Panc1 (cell line): ENCODE data around the gene USP33. TPM values are rescaled to one million over a fixed set of nuclear protein-coding genes. Genes with fewer than 3 reads are reported as not detected.
"Not testable (repeated sequence)": the region's sequence is repeated elsewhere in the genome, so short reads cannot be mapped to it uniquely, and the experiment has no call there.

Experiments used
- ATAC-seq: fragments of 200-7000 bp; cut with Tn5 transposase; 2 replicates; pipeline ENCODE4 v1.9.1; 2020; ENCODE audit warnings: mild to moderate bottlenecking, moderate library complexity
- BruUV-seq: library from RNA; stranded (reverse); fragments of 400-500 nt; replicated peaks from 2 replicates; lab custom pipeline; 2021; lab: Mats Ljungman, UMichigan
- CTCF ChIA-PET: fragments of 300-600 bp; sonication (Branson Sonifier 250); formaldehyde crosslinking; loops from one replicate; lab custom pipeline; 2022; ENCODE audit warnings: antibody characterized with exemption; lab: Charles Lee
- POLR2A ChIA-PET: fragments of 300-600 bp; sonication (Branson Sonifier 250); formaldehyde crosslinking; loops from one replicate; lab custom pipeline; 2022; ENCODE audit warnings: antibody characterized with exemption; lab: Charles Lee
- DNase-seq: peaks from one replicate; pipeline ENCODE4 v3.0.0-alpha.2; 2010; ENCODE audit warnings: low read depth, low spot score
- H3K27ac ChIP-seq: 2 replicates; pipeline ENCODE4 v1.5.1; 2011; ENCODE audit warnings: mild to moderate bottlenecking, low read length, inconsistent platforms
- H3K27me3 ChIP-seq: fragments of 200-500 bp; sonication (Bioruptor generic); 2 replicates; pipeline ENCODE4 v1.6.0; 2014; ENCODE audit warnings: low read length, inconsistent platforms; ENCODE audit not compliant: control insufficient read depth, insufficient read depth
- H3K36me3 ChIP-seq: fragments of 200-500 bp; sonication (Bioruptor generic); 2 replicates; pipeline ENCODE4 v1.5.1; 2014; ENCODE audit warnings: inconsistent platforms, mild to moderate bottlenecking, low read length, moderate library complexity; ENCODE audit not compliant: control insufficient read depth, insufficient read depth
- H3K4me1 ChIP-seq: 2 replicates; pipeline ENCODE4 v1.5.1; 2011; ENCODE audit warnings: inconsistent platforms, mild to moderate bottlenecking, low read length, moderate library complexity; ENCODE audit not compliant: control insufficient read depth, insufficient read depth
- H3K4me3 ChIP-seq, 2 experiments: 2 replicates each; pipeline ENCODE4 v1.5.1; 2011 to 2012; ENCODE audit warnings: low read depth in 2 of 2, low read length in 2 of 2, mild to moderate bottlenecking in 2 of 2, inconsistent platforms in 1 of 2, moderate library complexity in 1 of 2
- H3K9me3 ChIP-seq: fragments of 200-500 bp; sonication (Bioruptor generic); 2 replicates; pipeline ENCODE4 v1.5.1; 2014; ENCODE audit warnings: low read depth, mild to moderate bottlenecking, inconsistent platforms, low read length, moderate library complexity; ENCODE audit not compliant: control insufficient read depth, insufficient read depth
- POLR2AphosphoS5 ChIP-seq: IDR thresholded peaks from 2 replicates; pipeline ENCODE4 v1.6.1; 2012; ENCODE audit warnings: mild to moderate bottlenecking, low read depth, low read length, moderate library complexity
- SIN3A ChIP-seq: IDR thresholded peaks from 2 replicates; pipeline ENCODE4 v1.6.1; 2012; ENCODE audit warnings: low read depth, mild to moderate bottlenecking, low read length, moderate library complexity, borderline replicate concordance; ENCODE audit not compliant: insufficient read depth
- TCF7L2 ChIP-seq: IDR thresholded peaks from 2 replicates; pipeline ENCODE4 v1.6.1; 2011; ENCODE audit warnings: mild to moderate bottlenecking, low read depth, low read length, inconsistent platforms
- in situ Hi-C: cut with HindIII; loops from 2 replicates; pipeline ENCODE4 v1.10.0; 2016; ENCODE audit warnings: low sequenced_read_pairs, low pct_unique_long_range_greater_than_20kb
- intact Hi-C: fragments of 100-400 bp; cut with micrococcal nuclease; formaldehyde crosslinking; loops from one replicate; pipeline ENCODE4 v1.10.0; 2022; ENCODE audit not compliant: unreplicated experiment
- total RNA-seq: library from RNA; stranded (reverse); gene quantifications from one replicate; pipeline ENCODE4 v1.2.1, GENCODE V29; 2021; ENCODE audit not compliant: unreplicated experiment
- TF ChIP-seq, protein P1 (sequence below): fragments of 450-650 bp; IDR thresholded peaks from 2 replicates; pipeline ENCODE4 v1.5.1; 2017; ENCODE audit warnings: mild to moderate bottlenecking
- TF ChIP-seq, protein P2 (sequence below), 2 experiments: IDR thresholded peaks; 2 replicates each; pipeline ENCODE4 v1.6.1; 2011 to 2012; ENCODE audit warnings: low read depth in 2 of 2, control low read depth in 1 of 2, low read length in 1 of 2, mild to moderate bottlenecking in 1 of 2, moderate library complexity in 1 of 2; ENCODE audit not compliant: insufficient read depth in 1 of 2

Gene USP33
- total RNA-seq, 1 experiment from 2014 or later: 52.2 TPM

DNA sequence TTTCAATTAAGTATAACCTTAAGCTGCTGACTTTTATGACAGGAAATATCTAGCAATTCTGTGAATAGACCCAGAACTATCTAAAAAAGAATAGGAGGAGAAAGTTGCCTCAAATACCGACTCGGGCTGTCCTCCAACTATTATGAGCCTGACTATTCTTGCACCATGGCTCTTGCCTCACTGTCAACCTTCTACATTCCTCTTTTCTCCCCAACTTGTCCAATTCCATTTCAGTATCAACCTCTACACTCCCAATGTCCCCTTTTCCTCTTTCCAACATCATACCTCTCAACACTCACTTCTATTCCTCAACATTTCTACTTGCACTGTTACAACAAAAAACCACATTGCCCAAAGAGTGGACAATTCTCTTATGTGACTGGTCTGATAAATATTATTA is 79.5 kb downstream of the USP33 start:
- TF ChIP-seq TCF7L2 (no peak), SIN3A (no peak), POLR2AphosphoS5 (no peak)
- TF ChIP-seq, protein P1, sequence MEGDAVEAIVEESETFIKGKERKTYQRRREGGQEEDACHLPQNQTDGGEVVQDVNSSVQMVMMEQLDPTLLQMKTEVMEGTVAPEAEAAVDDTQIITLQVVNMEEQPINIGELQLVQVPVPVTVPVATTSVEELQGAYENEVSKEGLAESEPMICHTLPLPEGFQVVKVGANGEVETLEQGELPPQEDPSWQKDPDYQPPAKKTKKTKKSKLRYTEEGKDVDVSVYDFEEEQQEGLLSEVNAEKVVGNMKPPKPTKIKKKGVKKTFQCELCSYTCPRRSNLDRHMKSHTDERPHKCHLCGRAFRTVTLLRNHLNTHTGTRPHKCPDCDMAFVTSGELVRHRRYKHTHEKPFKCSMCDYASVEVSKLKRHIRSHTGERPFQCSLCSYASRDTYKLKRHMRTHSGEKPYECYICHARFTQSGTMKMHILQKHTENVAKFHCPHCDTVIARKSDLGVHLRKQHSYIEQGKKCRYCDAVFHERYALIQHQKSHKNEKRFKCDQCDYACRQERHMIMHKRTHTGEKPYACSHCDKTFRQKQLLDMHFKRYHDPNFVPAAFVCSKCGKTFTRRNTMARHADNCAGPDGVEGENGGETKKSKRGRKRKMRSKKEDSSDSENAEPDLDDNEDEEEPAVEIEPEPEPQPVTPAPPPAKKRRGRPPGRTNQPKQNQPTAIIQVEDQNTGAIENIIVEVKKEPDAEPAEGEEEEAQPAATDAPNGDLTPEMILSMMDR: no peak
- TF ChIP-seq, protein P2, sequence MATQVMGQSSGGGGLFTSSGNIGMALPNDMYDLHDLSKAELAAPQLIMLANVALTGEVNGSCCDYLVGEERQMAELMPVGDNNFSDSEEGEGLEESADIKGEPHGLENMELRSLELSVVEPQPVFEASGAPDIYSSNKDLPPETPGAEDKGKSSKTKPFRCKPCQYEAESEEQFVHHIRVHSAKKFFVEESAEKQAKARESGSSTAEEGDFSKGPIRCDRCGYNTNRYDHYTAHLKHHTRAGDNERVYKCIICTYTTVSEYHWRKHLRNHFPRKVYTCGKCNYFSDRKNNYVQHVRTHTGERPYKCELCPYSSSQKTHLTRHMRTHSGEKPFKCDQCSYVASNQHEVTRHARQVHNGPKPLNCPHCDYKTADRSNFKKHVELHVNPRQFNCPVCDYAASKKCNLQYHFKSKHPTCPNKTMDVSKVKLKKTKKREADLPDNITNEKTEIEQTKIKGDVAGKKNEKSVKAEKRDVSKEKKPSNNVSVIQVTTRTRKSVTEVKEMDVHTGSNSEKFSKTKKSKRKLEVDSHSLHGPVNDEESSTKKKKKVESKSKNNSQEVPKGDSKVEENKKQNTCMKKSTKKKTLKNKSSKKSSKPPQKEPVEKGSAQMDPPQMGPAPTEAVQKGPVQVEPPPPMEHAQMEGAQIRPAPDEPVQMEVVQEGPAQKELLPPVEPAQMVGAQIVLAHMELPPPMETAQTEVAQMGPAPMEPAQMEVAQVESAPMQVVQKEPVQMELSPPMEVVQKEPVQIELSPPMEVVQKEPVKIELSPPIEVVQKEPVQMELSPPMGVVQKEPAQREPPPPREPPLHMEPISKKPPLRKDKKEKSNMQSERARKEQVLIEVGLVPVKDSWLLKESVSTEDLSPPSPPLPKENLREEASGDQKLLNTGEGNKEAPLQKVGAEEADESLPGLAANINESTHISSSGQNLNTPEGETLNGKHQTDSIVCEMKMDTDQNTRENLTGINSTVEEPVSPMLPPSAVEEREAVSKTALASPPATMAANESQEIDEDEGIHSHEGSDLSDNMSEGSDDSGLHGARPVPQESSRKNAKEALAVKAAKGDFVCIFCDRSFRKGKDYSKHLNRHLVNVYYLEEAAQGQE (IDR thresholded peaks at IDR 0.05; ENCODE audit: insufficient read depth in 1 of 2, low read depth in 2 of 2, low read length in 1 of 2): no peak
- no TSS peak for BruUV-seq
- Histone ChIP-seq H3K9me3 (no peaks in the 10 kb centered on the region), H3K27me3 (no peaks in the 10 kb centered on the region), H3K4me3 (peak overlapping the region in 1 of 2 experiments; percentile 98; a peak in 1 of 4 replicates), H3K4me1 (peaks cover 31% of the 10 kb centered on the region), H3K36me3 (no peaks in the 10 kb centered on the region; the same call in none of the 2 replicates), H3K27ac (peak overlapping the region; percentile 21; the same call in 1 of the 2 replicates)
- in situ Hi-C loops (no loop called here), intact Hi-C loops (no loop called here)
- DNase-seq (no peak), ATAC-seq (no peak)
- ChIA-PET POLR2A (no interaction called here), CTCF (no interaction called here)

DNA sequence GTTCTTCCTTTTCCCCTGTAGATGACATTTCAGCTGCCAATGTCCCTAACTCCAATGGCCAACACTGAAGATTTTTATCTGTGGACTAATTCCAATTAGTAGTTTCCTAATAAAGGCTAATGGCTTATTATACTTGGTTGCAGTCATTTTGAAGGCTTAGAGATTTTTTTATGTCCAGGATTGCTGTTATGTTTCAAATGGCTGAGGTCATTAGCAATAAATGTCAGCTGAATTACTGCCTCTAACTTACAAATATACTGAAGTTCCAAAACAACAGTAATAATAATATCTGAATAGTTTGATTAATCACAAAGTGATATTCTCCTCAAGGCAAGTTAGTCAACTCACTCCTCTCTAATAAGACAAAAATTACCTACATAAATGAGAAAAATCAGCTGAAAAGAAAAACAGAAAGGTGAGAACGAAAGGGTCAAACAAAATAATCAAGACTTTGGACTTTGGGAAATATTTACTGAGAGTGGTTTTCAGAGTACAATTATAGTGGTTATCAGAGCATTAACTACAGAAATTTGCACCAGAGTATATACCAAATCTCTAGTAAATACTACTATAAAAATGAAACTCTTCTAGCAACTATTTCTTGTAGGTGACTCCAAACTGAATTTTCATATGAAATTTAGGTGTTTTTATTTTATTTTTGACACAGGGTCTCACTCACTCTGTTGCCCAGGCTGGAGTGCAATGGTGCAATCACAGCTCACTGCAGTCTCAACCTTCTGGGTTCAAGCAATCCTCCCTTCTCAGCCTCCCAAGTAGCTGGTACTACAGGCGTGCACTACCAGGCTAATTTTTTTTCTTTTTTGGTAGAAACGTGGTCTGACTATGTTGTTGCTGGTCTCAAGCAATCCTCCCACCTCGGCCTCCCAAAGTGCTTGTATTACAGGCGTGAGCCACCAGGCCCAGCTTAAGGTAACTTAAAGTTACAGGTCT is 80.7 kb downstream of the USP33 start:
- peaks cover 30% of the 10 kb centered on the region for H3K4me1 ChIP-seq
- in situ Hi-C loops (no loop called here), intact Hi-C loops (no loop called here)
- ATAC-seq (no peak), DNase-seq (no peak)
- POLR2A ChIA-PET: no interaction called here
- no peaks in the 10 kb centered on the region for H3K27me3 ChIP-seq
- no peaks in the 10 kb centered on the region for H3K9me3 ChIP-seq
- CTCF ChIA-PET: no interaction called here
- H3K36me3 ChIP-seq: no peaks in the 10 kb centered on the region; the same call in none of the 2 replicates
- TF ChIP-seq, protein P1: no peak
- TF ChIP-seq POLR2AphosphoS5 (no peak), TCF7L2 (no peak), SIN3A (no peak)
- TF ChIP-seq, protein P2 (IDR thresholded peaks at IDR 0.05; ENCODE audit: insufficient read depth in 1 of 2, low read depth in 2 of 2, low read length in 1 of 2): no peak
- H3K4me3 ChIP-seq: no peak overlapping the region
- BruUV-seq: no TSS peak
- no peak overlapping the region for H3K27ac ChIP-seq

DNA sequence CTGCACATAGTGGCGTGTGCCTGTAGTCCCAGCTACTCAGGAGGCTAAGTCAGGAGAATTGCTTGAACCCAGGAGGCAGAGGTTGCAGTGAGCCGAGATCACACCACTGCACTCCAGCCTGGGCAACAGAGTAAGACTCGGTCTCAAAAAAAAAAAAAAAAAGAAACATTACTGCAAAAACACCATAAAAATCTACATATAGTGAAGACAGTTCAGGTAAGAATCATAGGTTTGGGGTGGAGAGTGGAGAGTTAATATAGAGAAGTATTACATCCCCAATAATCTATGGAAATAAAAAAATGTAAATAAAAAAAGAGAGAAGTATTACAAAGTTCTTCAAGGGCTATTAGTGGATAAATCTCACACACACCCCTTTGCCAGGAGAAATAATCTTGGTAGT is 84.8 kb downstream of the USP33 start:
- DNase-seq, in situ Hi-C loops, ATAC-seq, H3K9me3 ChIP-seq, H3K36me3 ChIP-seq, H3K27ac ChIP-seq, POLR2A ChIA-PET, BruUV-seq, CTCF ChIA-PET, H3K4me3 ChIP-seq, intact Hi-C loops, H3K27me3 ChIP-seq: not testable (repeated sequence)
- peaks cover 38% of the 10 kb centered on the region for H3K4me1 ChIP-seq
